IMR-90 (cell line): ENCODE data around the gene ZNF423. TPM values are rescaled to one million over a fixed set of nuclear protein-coding genes. Genes with fewer than 3 reads are reported as not detected.

ENCODE experiments used
- ATAC-seq: fragments of 200-7000 bp; cut with Tn5 transposase; 2 replicates; pipeline ENCODE4 v1.9.1; 2020; ENCODE audit warnings: low read depth, mild to moderate bottlenecking, moderate library complexity
- BruUV-seq: library from RNA; stranded (reverse); fragments of 400-500 nt; replicated peaks from 2 replicates; lab custom pipeline; 2021; lab: Mats Ljungman, UMichigan
- CTCF ChIA-PET: fragments of 300-600 bp; formaldehyde crosslinking; extraction: SDS; loops from one replicate; lab custom pipeline; 2021; ENCODE audit warnings: antibody characterized with exemption; lab: Yijun Ruan, JAX
- POLR2A ChIA-PET: fragments of 300-600 bp; sonication (Branson Sonifier 250); formaldehyde crosslinking; loops from one replicate; lab custom pipeline; 2022; ENCODE audit warnings: antibody characterized with exemption; ENCODE audit not compliant: unreplicated experiment; lab: Charles Lee
- DNase-seq: peaks from one replicate; pipeline ENCODE4 v3.0.0; 2013
- H2AFZ ChIP-seq: replicated peaks from 2 replicates; pipeline ENCODE3; 2013; ENCODE audit warnings: low read length, mild to moderate bottlenecking; ENCODE audit not compliant: poor library complexity
- H2AK5ac ChIP-seq: 2 replicates; pipeline ENCODE4 v1.6.1; 2013; ENCODE audit warnings: low read depth, low read length, inconsistent platforms
- H2AK9ac ChIP-seq: replicated peaks from 2 replicates; pipeline ENCODE3; 2013; ENCODE audit warnings: mild to moderate bottlenecking, low read depth, low read length, moderate library complexity; ENCODE audit not compliant: poor library complexity
- H2BK120ac ChIP-seq: 2 replicates; pipeline ENCODE4 v1.6.1; 2013; ENCODE audit warnings: low read depth, low read length, inconsistent platforms
- H2BK15ac ChIP-seq: 3 replicates; pipeline ENCODE4 v1.6.1; 2013; ENCODE audit warnings: low read depth, low read length, inconsistent platforms
- H2BK20ac ChIP-seq: 2 replicates; pipeline ENCODE4 v1.6.1; 2013; ENCODE audit warnings: low read depth, mild to moderate bottlenecking, inconsistent platforms, low read length, moderate library complexity
- H2BK5ac ChIP-seq: 2 replicates; pipeline ENCODE4 v1.6.1; 2013; ENCODE audit warnings: mild to moderate bottlenecking, low read depth, low read length, inconsistent platforms; ENCODE audit not compliant: poor library complexity, severe bottlenecking
- H3K14ac ChIP-seq: replicated peaks from 2 replicates; pipeline ENCODE4 v1.6.1; 2013; ENCODE audit warnings: low read depth, low read length, inconsistent platforms
- H3K18ac ChIP-seq: 2 replicates; pipeline ENCODE4 v1.6.1; 2013; ENCODE audit warnings: low read depth, low read length, control low read depth
- H3K23ac ChIP-seq: 2 replicates; pipeline ENCODE4 v1.6.1; 2013; ENCODE audit warnings: low read depth, low read length, inconsistent platforms
- H3K27ac ChIP-seq: 2 replicates; pipeline ENCODE4 v1.5.1; 2013; ENCODE audit warnings: mild to moderate bottlenecking, control low read depth, low read length; ENCODE audit not compliant: insufficient read depth
- H3K27me3 ChIP-seq: 2 replicates; pipeline ENCODE4 v1.6.1; 2013; ENCODE audit warnings: low read length; ENCODE audit not compliant: control insufficient read depth, insufficient read depth
- H3K36me3 ChIP-seq: 2 replicates; pipeline ENCODE4 v1.6.1; 2013; ENCODE audit warnings: low read length, mixed read lengths; ENCODE audit not compliant: control insufficient read depth, insufficient read depth
- H3K4ac ChIP-seq: 2 replicates; pipeline ENCODE4 v1.6.1; 2013; ENCODE audit warnings: low read depth, low read length, inconsistent platforms
- H3K4me1 ChIP-seq: 2 replicates; pipeline ENCODE4 v1.6.1; 2013; ENCODE audit warnings: low read length, mixed read lengths; ENCODE audit not compliant: control insufficient read depth, insufficient read depth
- H3K4me2 ChIP-seq: 2 replicates; pipeline ENCODE4 v1.6.1; 2013; ENCODE audit warnings: low read depth, mild to moderate bottlenecking, control low read depth, low read length, moderate library complexity
- H3K4me3 ChIP-seq: 2 replicates; pipeline ENCODE4 v1.5.1; 2013; ENCODE audit warnings: low read depth, mild to moderate bottlenecking, control low read depth, low read length, moderate library complexity; ENCODE audit not compliant: insufficient read depth
- H3K56ac ChIP-seq: 2 replicates; pipeline ENCODE4 v1.6.1; 2013; ENCODE audit warnings: low read length, inconsistent platforms; ENCODE audit not compliant: insufficient read depth; ENCODE audit errors: extremely low read depth
- H3K79me1 ChIP-seq, 2 experiments: 2 replicates each; pipeline ENCODE4 v1.6.1; 2013; ENCODE audit warnings: low read length in 2 of 2, inconsistent platforms in 1 of 2, low read depth in 1 of 2
- H3K9ac ChIP-seq: 2 replicates; pipeline ENCODE4 v1.6.1; 2013; ENCODE audit warnings: low read depth, low read length, control low read depth
- H3K9me1 ChIP-seq: 2 replicates; pipeline ENCODE4 v1.6.1; 2013; ENCODE audit warnings: low read length, inconsistent platforms; ENCODE audit not compliant: insufficient read depth
- H3K9me3 ChIP-seq: 2 replicates; pipeline ENCODE4 v1.6.1; 2013; ENCODE audit warnings: low read length; ENCODE audit not compliant: control insufficient read depth, insufficient read depth
- H4K20me1 ChIP-seq: 2 replicates; pipeline ENCODE4 v1.6.1; 2013; ENCODE audit warnings: low read length, inconsistent platforms; ENCODE audit not compliant: insufficient read depth
- H4K5ac ChIP-seq: 2 replicates; pipeline ENCODE4 v1.6.1; 2013; ENCODE audit warnings: mild to moderate bottlenecking, low read depth, low read length, control low read depth
- H4K8ac ChIP-seq, 2 experiments: 2 replicates each; pipeline ENCODE4 v1.6.1; 2013; ENCODE audit warnings: low read depth in 2 of 2, low read length in 2 of 2, control low read depth in 1 of 2, inconsistent platforms in 1 of 2
- H4K91ac ChIP-seq: 2 replicates; pipeline ENCODE4 v1.6.1; 2013; ENCODE audit warnings: low read depth, low read length, inconsistent platforms; ENCODE audit not compliant: insufficient read depth
- BHLHE40 ChIP-seq: fragments of 150-350 bp; IDR thresholded peaks from 2 replicates; pipeline ENCODE4 v1.6.1; 2016; ENCODE audit warnings: mild to moderate bottlenecking, low read depth, low read length
- CEBPB ChIP-seq: IDR thresholded peaks from 2 replicates; pipeline ENCODE4 v1.6.1; 2012; ENCODE audit warnings: low read depth, low read length, improper control_type of control experiment
- FOS ChIP-seq: fragments of 150-350 bp; IDR thresholded peaks from 2 replicates; pipeline ENCODE4 v1.6.1; 2016; ENCODE audit warnings: low read depth, low read length
- WGBS, 2 experiments: methylation state at CpG; one replicate each; pipeline versions ENCODE4 v1.1.5 to v1.1.7; 2013; ENCODE audit warnings: missing lambda C conversion rate in 2 of 2; ENCODE audit not compliant: insufficient read length in 1 of 2; ENCODE audit errors: extremely low coverage in 2 of 2; 5-methylcytosine and 5-hydroxymethylcytosine counted together
- dilution Hi-C: fragments of 300-500 bp; cut with HindIII; formaldehyde crosslinking; loops from one replicate; pipeline ENCODE4 v1.14.3; 2018; ENCODE audit warnings: low sequenced_read_pairs; ENCODE audit not compliant: unreplicated experiment
- in situ Hi-C: fragments of 300-500 bp; cut with MboI; formaldehyde crosslinking; loops from 3 replicates; pipeline ENCODE4 v1.14.3; 2019; ENCODE audit warnings: low sequenced_read_pairs, inconsistent platforms, mixed read lengths
- intact Hi-C: fragments of 100-400 bp; cut with micrococcal nuclease; formaldehyde crosslinking; loops from 2 replicates; pipeline ENCODE4 v1.10.0; 2022
- polyA plus RNA-seq, 3 experiments: library from polyadenylated mRNA; depleted of rRNA; stranded (reverse); fragments of >200 nt; gene quantifications; 2 replicates each; pipeline ENCODE4 v1.2.3, GENCODE V29; 2012; ENCODE audit warnings: low replicate concordance in 1 of 3
- total RNA-seq: library from RNA; depleted of rRNA; stranded (reverse); fragments of >200 nt; gene quantifications from 2 replicates; pipeline ENCODE4 v1.2.3, GENCODE V29; 2012

The ZNF423 gene
- total and polyA plus RNA-seq, 2 of the 4 experiments (the other 2 are of a cell fraction), result under 0.01 to 0.10 TPM

GRCh38 chr16:49443576-49443975, 412.3 kb downstream of the ZNF423 start:
- DNase-seq (no peak), ATAC-seq (no peak)
- no peaks in the 10 kb centered on the region for H4K20me1 ChIP-seq
- H3K14ac ChIP-seq, result no peak overlapping the region
- no peak overlapping the region for H4K5ac ChIP-seq
- no peak overlapping the region for H2AK5ac ChIP-seq
- H2BK120ac ChIP-seq, result no peak overlapping the region
- H3K9me3 ChIP-seq, result no peaks in the 10 kb centered on the region
- H4K91ac ChIP-seq, result no peak overlapping the region
- ChIA-PET CTCF (interaction anchor here (0.5 kb wide), 1 partner anchor 414 kb away, joined by 3 read pairs; no protein-coding TSS in a partner anchor), POLR2A (no interaction called here)
- no TSS peak for BruUV-seq
- H3K56ac ChIP-seq, result no peak overlapping the region
- no peaks in the 10 kb centered on the region for H3K36me3 ChIP-seq
- no peaks in the 10 kb centered on the region for H3K27me3 ChIP-seq
- H4K8ac ChIP-seq, result no peak overlapping the region
- WGBS, 2 experiments, result 57% methylated on average over 5 of the region's 9 CpGs; no CpG with 5 or more reads in 1 of the 2 experiments
- H3K79me1 ChIP-seq, result no peaks in the 10 kb centered on the region
- H3K4me2 ChIP-seq, result no peak overlapping the region
- H2BK15ac ChIP-seq, result no peak overlapping the region
- H3K4me3 ChIP-seq, result no peak overlapping the region
- no peaks in the 10 kb centered on the region for H3K4me1 ChIP-seq
- no peaks in the 10 kb centered on the region for H3K9me1 ChIP-seq
- no peak overlapping the region for H2AFZ ChIP-seq
- intact Hi-C loops (no loop called here), dilution Hi-C loops (no loop called here), in situ Hi-C loops (no loop called here)
- H2BK5ac ChIP-seq, result no peak overlapping the region
- no peak overlapping the region for H3K4ac ChIP-seq
- H3K18ac ChIP-seq, result no peak overlapping the region
- H2AK9ac ChIP-seq, result no peak overlapping the region
- TF ChIP-seq CEBPB (no peak), FOS (no peak), BHLHE40 (no peak)
- H2BK20ac ChIP-seq, result no peak overlapping the region
- no peak overlapping the region for H3K9ac ChIP-seq
- H3K27ac ChIP-seq, result no peak overlapping the region
- H3K23ac ChIP-seq, result no peak overlapping the region
